HFFc6 (cell line): ENCODE measurements around the gene MIPEP. TPM values are rescaled to one million over a fixed set of nuclear protein-coding genes. Genes with fewer than 3 reads are reported as not detected.

Experiments
- DNase-seq: peaks from one replicate; pipeline ENCODE4 v3.0.0-alpha.2; 2018
- H3K27ac Mint-ChIP-seq: 2 replicates; pipeline ENCODE4 v1.8.0; 2020; ENCODE audit warnings: mild to moderate bottlenecking, mixed read lengths
- H3K27me3 Mint-ChIP-seq: 2 replicates; pipeline ENCODE4 v1.8.0; 2021; ENCODE audit warnings: mild to moderate bottlenecking, moderate library complexity, mixed read lengths; ENCODE audit not compliant: insufficient read depth
- H3K36me3 Mint-ChIP-seq: 2 replicates; pipeline ENCODE4 v1.8.0; 2021; ENCODE audit warnings: low read depth, mixed read lengths
- H3K4me1 Mint-ChIP-seq: 2 replicates; pipeline ENCODE4 v1.8.0; 2020; ENCODE audit warnings: low read depth, mixed read lengths
- H3K4me3 Mint-ChIP-seq: 2 replicates; pipeline ENCODE4 v1.8.0; 2020; ENCODE audit warnings: mild to moderate bottlenecking, moderate library complexity, mixed read lengths
- H3K9me3 Mint-ChIP-seq: 2 replicates; pipeline ENCODE4 v1.8.0; 2020; ENCODE audit warnings: mild to moderate bottlenecking, mixed read lengths
- total RNA-seq, 6 experiments: library from RNA; stranded (reverse); fragmentation: NEBNext Ultra II Directional; extraction: Animal tissue kit (Norgen Biotek cat#: 25700); gene quantifications; 2 replicates in 1 of 6; 3 replicates in 5 of 6; pipeline ENCODE4 v1.2.3, GENCODE V29; 2021
- TF ChIP-seq, protein P1 (sequence below): fragments of 200-600 bp; sonication (generic); IDR thresholded peaks from 2 replicates; pipeline ENCODE4 v1.5.0; 2021; ENCODE audit warnings: antibody characterized with exemption, mild to moderate bottlenecking

MIPEP gene
- total RNA-seq, 6 experiments from 2014 or later = 11.3 to 15.6 (median 13.1) TPM

DNA sequence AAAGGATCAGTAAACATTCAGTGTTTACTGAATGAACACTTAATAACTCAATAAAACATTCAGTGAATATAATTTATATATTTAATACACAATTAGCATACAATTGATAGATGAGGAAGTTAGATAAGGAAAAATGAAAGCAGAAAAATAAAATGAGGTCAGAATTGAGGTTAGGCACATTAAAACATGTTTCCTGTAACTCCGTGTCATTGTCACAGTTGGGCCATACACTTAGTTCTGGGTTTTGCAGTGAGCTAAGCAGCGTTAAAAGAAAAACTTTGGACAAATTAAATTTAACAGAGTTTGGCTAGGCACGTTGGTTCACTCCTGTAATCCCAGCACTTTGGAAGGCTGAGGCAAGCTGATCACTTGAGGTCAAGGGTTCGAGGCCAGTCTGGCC lies 71.4 kb downstream of the MIPEP start:
- no peak for DNase-seq
- TF ChIP-seq, protein P1, sequence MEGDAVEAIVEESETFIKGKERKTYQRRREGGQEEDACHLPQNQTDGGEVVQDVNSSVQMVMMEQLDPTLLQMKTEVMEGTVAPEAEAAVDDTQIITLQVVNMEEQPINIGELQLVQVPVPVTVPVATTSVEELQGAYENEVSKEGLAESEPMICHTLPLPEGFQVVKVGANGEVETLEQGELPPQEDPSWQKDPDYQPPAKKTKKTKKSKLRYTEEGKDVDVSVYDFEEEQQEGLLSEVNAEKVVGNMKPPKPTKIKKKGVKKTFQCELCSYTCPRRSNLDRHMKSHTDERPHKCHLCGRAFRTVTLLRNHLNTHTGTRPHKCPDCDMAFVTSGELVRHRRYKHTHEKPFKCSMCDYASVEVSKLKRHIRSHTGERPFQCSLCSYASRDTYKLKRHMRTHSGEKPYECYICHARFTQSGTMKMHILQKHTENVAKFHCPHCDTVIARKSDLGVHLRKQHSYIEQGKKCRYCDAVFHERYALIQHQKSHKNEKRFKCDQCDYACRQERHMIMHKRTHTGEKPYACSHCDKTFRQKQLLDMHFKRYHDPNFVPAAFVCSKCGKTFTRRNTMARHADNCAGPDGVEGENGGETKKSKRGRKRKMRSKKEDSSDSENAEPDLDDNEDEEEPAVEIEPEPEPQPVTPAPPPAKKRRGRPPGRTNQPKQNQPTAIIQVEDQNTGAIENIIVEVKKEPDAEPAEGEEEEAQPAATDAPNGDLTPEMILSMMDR = no peak
- H3K4me3 Mint-ChIP-seq = no peak overlapping the region
- no peak overlapping the region for H3K27ac Mint-ChIP-seq
- no peaks in the 10 kb centered on the region for H3K27me3 Mint-ChIP-seq
- peaks cover 6% of the 10 kb centered on the region; the same call in 1 of the 2 replicates for H3K36me3 Mint-ChIP-seq
- no peaks in the 10 kb centered on the region for H3K4me1 Mint-ChIP-seq
- peaks cover 1% of the 10 kb centered on the region; the same call in 1 of the 2 replicates for H3K9me3 Mint-ChIP-seq

DNA sequence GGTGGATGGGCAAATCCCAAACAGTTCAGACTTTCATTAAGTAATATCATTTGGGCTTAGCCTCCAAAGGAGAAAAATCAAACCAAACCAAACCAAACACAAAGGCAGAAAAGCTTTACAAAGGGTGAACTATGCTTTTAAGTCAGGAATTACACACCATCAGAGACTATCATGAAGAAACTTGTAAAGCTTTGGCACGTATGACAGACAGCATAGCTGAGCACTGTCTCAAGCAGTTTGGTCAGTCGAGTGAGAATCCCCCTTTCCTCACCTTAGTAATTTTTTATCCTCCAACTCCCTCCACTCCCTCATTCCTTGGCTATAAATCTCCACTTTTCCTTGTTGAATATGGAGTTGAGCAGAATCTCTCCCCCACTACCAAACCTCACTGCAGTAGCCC lies 72.1 kb downstream of the MIPEP start:
- no peak for DNase-seq
- Mint-ChIP-seq H3K9me3 (no peaks in the 10 kb centered on the region), H3K4me1 (no peaks in the 10 kb centered on the region), H3K36me3 (no peaks in the 10 kb centered on the region), H3K27me3 (no peaks in the 10 kb centered on the region), H3K27ac (no peak overlapping the region), H3K4me3 (no peak overlapping the region)
- TF ChIP-seq, protein P1 = no peak

DNA sequence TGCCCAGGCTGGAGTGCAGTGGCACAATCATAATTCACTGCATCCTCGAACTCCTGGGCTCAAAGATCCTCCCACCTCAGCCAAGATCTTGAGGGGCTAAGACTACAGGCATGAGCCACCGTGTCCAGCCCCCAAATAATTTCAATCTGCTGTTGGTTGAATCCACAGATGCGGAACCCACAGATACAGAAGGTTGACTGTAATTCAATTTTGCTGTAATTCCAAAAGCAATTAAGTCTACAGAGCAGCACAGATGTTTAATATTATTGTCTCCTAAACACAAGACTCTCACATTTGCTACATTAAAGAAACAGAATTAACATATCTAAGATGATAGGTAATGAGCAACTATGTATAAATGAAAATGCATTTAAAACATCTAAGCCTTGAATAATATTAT lies 75.6 kb downstream of the MIPEP start:
- Mint-ChIP-seq H3K36me3 (no peaks in the 10 kb centered on the region), H3K9me3 (no peaks in the 10 kb centered on the region), H3K4me3 (no peak overlapping the region), H3K27me3 (no peaks in the 10 kb centered on the region), H3K27ac (no peak overlapping the region), H3K4me1 (peaks cover 9% of the 10 kb centered on the region)
- no peak for DNase-seq
- TF ChIP-seq, protein P1 = no peak

DNA sequence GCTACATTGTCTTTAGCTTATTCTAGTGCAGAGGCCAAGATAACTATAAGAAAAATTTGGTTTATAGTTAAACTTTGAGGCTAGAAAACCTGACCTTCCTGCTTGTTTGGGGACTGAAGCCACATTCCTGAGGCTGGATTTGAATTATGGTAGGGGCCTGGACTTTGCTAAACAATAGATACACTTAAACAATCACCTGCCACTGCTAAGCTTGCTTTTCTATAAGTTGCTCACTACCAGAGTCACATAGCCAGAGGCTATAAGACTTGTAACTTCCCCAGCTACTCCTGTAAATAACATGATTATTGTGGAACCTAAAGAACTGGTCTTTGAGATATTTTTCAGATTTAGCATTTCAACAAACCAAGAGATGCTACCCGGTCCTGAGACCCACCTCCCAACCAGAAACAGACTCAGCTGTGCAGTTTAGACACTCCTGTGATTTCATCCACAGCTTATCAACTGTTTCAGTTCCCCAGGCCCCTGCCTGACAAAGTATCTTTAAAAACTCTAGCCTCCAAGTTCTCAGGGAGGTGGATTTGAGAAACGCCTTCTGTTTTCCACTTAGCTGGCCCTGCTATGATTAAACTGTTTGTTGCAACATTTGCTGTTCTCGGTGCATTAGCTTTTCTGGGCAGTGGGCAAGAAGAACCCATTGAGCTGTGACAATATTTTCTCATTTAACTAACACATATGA lies 77.7 kb downstream of the MIPEP start:
- Mint-ChIP-seq H3K9me3 (no peaks in the 10 kb centered on the region), H3K4me3 (no peak overlapping the region), H3K4me1 (peaks cover 30% of the 10 kb centered on the region), H3K27me3 (no peaks in the 10 kb centered on the region; the same call in 1 of the 2 replicates), H3K36me3 (no peaks in the 10 kb centered on the region), H3K27ac (no peak overlapping the region)
- no peak for DNase-seq
- TF ChIP-seq, protein P1 = no peak

DNA sequence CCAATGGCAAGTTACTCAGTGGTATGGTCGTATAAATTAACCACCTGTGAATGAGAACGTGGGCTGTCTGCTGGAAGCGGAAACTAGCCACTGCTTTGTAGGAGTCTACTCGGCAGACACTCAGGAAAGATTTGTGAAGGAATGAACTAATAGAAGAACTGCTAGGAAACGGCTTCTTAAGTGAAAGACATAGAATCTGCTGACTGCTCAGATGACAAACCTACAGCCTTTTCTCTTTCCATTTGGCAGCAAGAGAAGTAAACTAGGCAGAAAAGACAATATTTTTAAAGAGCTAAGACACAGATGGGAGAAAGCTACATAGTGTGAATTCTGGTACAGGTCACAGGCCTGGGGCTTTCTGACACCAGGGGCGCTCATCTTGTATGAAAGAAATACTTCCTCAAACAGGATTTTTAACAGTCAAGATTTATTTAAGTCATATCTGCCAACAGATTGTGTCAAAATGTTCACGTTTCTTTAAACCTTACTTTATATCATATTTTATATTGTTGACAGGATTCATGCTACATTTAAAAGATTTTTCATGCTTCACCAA lies 78.4 kb downstream of the MIPEP start:
- Mint-ChIP-seq H3K27ac (no peak overlapping the region), H3K27me3 (no peaks in the 10 kb centered on the region; the same call in 1 of the 2 replicates), H3K4me1 (peaks cover 31% of the 10 kb centered on the region), H3K36me3 (0 out of 2 replicates have a peak, but pooled peaks cover 4% of the 10 kb centered on the region), H3K4me3 (no peak overlapping the region), H3K9me3 (no peaks in the 10 kb centered on the region)
- no peak for DNase-seq
- TF ChIP-seq, protein P1 = 0 out of 2 replicates have a peak, but pooled peaks have one; percentile 8
